Measurements from ENCODE around the gene STARD4. TPM values are rescaled to one million over a fixed set of nuclear protein-coding genes. Genes with fewer than 3 reads are reported as not detected.

STARD4 gene
- total and polyA plus RNA-seq, 9 of the 15 experiments (the other 6 are each of a cell fraction or from before 2014, with no cell fraction given), result 28.4 to 88.0 (median 34.0) TPM

- H2AFZ ChIP-seq (ENCODE audit: low read depth, low read length), result no peak overlapping the region
- FAIRE-seq, result no peak
- in situ Hi-C loops (cut with MboI), result loop anchor here (25.0 kb wide), 1 partner anchor 741 kb away; no protein-coding TSS in a partner anchor
- H3K9ac ChIP-seq (ENCODE audit: insufficient read depth in 1 of 2, low read depth in 2 of 2, low read length in 2 of 2), result no peak overlapping the region
- no peaks in the 10 kb centered on the region for H3K9me1 ChIP-seq (ENCODE audit: control insufficient read depth, insufficient read depth, low read length)
- no peak for ATAC-seq
- POLR2A ChIA-PET, result no interaction called here
- DNase-seq (ENCODE audit: extremely low read depth in 1 of 4, low spot score in 3 of 4), result no peak
- H3K4me3 ChIP-seq, result no peak overlapping the region
- no peak overlapping the region for H3K4me2 ChIP-seq (ENCODE audit: insufficient read depth, low read length)
- H3K27ac ChIP-seq (ENCODE audit: extremely low read depth, low read depth, low read length), result no peak overlapping the region
- peaks cover 81% of the 10 kb centered on the region for H3K36me3 ChIP-seq (ENCODE audit: control insufficient read depth, insufficient read depth, low read length)
- no peaks in the 10 kb centered on the region for H3K27me3 ChIP-seq (ENCODE audit: control insufficient read depth in 2 of 2, insufficient read depth in 2 of 2, low read length in 2 of 2)
- intact Hi-C loops (cut with micrococcal nuclease), result no loop called here
- peaks cover 0 to 3% of the 10 kb centered on the region in 2 experiments; a peak in 1 of 5 replicates for H3K4me1 ChIP-seq (replicated peaks in 1 of 2; ENCODE audit: control insufficient read depth in 2 of 2, insufficient read depth in 2 of 2, low read length in 2 of 2)
- peaks cover 45% of the 10 kb centered on the region for H3K79me2 ChIP-seq (ENCODE audit: control insufficient read depth, insufficient read depth, low read length)
- H3K9me3 ChIP-seq (replicated peaks; ENCODE audit: control insufficient read depth, insufficient read depth, low read depth, low read length), result no peaks in the 10 kb centered on the region
- CTCF ChIA-PET (ENCODE audit: low intra/inter-chr PET ratio), result no interaction called here
- BruUV-seq (replicated peaks), result no TSS peak
- H4K20me1 ChIP-seq (replicated peaks; ENCODE audit: control insufficient read depth, insufficient read depth, low read length), result 0 out of 2 replicates have a peak, but pooled peaks cover 2% of the 10 kb centered on the region
- TF ChIP-seq TSC22D4 (tag; IDR thresholded peaks at IDR 0.05), result no peak
- no peak for TF ChIP-seq BRF1 (IDR thresholded peaks at IDR 0.05; ENCODE audit: borderline replicate concordance, extremely low read depth, insufficient read length)
- TF ChIP-seq ZBTB7A (IDR thresholded peaks at IDR 0.05; ENCODE audit: borderline replicate concordance, control insufficient read depth, low read depth, low read length), result no peak
- TF ChIP-seq, protein P1, sequence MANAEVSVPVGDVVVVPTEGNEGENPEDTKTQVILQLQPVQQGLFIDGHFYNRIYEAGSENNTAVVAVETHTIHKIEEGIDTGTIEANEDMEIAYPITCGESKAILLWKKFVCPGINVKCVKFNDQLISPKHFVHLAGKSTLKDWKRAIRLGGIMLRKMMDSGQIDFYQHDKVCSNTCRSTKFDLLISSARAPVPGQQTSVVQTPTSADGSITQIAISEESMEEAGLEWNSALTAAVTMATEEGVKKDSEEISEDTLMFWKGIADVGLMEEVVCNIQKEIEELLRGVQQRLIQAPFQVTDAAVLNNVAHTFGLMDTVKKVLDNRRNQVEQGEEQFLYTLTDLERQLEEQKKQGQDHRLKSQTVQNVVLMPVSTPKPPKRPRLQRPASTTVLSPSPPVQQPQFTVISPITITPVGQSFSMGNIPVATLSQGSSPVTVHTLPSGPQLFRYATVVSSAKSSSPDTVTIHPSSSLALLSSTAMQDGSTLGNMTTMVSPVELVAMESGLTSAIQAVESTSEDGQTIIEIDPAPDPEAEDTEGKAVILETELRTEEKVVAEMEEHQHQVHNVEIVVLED (CRISPR knock-in tag; IDR thresholded peaks at IDR 0.05), result no peak
- TF ChIP-seq, protein P2, sequence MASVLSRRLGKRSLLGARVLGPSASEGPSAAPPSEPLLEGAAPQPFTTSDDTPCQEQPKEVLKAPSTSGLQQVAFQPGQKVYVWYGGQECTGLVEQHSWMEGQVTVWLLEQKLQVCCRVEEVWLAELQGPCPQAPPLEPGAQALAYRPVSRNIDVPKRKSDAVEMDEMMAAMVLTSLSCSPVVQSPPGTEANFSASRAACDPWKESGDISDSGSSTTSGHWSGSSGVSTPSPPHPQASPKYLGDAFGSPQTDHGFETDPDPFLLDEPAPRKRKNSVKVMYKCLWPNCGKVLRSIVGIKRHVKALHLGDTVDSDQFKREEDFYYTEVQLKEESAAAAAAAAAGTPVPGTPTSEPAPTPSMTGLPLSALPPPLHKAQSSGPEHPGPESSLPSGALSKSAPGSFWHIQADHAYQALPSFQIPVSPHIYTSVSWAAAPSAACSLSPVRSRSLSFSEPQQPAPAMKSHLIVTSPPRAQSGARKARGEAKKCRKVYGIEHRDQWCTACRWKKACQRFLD (CRISPR knock-in tag; IDR thresholded peaks at IDR 0.05), result no peak
- TF ChIP-seq HDAC8 (tag; IDR thresholded peaks at IDR 0.05), result no peak
- TF ChIP-seq OTX1 (CRISPR knock-in tag; IDR thresholded peaks at IDR 0.05), result no peak
- no peak for TF ChIP-seq TOE1 (IDR thresholded peaks at IDR 0.05; ENCODE audit: borderline replicate concordance)
- no peak for TF ChIP-seq TOE1 (CRISPR knock-in tag; IDR thresholded peaks at IDR 0.05; ENCODE audit: borderline replicate concordance, low read depth)
- TF ChIP-seq, protein P3, sequence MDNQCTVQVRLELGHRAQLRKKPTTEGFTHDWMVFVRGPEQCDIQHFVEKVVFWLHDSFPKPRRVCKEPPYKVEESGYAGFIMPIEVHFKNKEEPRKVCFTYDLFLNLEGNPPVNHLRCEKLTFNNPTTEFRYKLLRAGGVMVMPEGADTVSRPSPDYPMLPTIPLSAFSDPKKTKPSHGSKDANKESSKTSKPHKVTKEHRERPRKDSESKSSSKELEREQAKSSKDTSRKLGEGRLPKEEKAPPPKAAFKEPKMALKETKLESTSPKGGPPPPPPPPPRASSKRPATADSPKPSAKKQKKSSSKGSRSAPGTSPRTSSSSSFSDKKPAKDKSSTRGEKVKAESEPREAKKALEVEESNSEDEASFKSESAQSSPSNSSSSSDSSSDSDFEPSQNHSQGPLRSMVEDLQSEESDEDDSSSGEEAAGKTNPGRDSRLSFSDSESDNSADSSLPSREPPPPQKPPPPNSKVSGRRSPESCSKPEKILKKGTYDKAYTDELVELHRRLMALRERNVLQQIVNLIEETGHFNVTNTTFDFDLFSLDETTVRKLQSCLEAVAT (IDR thresholded peaks at IDR 0.05), result no peak
- TF ChIP-seq, protein P4, sequence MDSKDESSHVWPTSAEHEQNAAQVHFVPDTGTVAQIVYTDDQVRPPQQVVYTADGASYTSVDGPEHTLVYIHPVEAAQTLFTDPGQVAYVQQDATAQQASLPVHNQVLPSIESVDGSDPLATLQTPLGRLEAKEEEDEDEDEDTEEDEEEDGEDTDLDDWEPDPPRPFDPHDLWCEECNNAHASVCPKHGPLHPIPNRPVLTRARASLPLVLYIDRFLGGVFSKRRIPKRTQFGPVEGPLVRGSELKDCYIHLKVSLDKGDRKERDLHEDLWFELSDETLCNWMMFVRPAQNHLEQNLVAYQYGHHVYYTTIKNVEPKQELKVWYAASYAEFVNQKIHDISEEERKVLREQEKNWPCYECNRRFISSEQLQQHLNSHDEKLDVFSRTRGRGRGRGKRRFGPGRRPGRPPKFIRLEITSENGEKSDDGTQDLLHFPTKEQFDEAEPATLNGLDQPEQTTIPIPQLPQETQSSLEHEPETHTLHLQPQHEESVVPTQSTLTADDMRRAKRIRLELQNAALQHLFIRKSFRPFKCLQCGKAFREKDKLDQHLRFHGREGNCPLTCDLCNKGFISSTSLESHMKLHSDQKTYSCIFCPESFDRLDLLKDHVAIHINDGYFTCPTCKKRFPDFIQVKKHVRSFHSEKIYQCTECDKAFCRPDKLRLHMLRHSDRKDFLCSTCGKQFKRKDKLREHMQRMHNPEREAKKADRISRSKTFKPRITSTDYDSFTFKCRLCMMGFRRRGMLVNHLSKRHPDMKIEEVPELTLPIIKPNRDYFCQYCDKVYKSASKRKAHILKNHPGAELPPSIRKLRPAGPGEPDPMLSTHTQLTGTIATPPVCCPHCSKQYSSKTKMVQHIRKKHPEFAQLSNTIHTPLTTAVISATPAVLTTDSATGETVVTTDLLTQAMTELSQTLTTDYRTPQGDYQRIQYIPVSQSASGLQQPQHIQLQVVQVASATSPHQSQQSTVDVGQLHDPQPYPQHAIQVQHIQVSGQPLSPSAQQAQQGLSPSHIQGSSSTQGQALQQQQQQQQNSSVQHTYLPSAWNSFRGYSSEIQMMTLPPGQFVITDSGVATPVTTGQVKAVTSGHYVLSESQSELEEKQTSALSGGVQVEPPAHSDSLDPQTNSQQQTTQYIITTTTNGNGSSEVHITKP (IDR thresholded peaks at IDR 0.05; ENCODE audit: partially characterized antibody), result no peak
- TF ChIP-seq ZNF764 (CRISPR knock-in tag; IDR thresholded peaks at IDR 0.05; ENCODE audit: low read depth), result no peak
- no peak for TF ChIP-seq SNAPC5 (CRISPR knock-in tag; IDR thresholded peaks at IDR 0.05)
- no peak for TF ChIP-seq ZNF316 (IDR thresholded peaks at IDR 0.05)
Observed at GRCh38 chr5:111502956-111503355, 9.4 kb downstream of the STARD4 start.

All from K562 (cell line).